H1 (cell line): ENCODE measurements around the gene RNF128.

Experiments used
- ATF3 ChIP-seq: IDR thresholded peaks from 2 replicates; pipeline ENCODE4 v1.6.1; 2011; ENCODE audit warnings: low read depth, mild to moderate bottlenecking, low read length; ENCODE audit not compliant: insufficient read depth
- CTCF ChIP-seq, 3 experiments: IDR thresholded peaks; 1 replicate in 2 of 3; 2 replicates in 1 of 3; pipeline versions ENCODE4 v1.5.1 to v1.6.1; 2011; ENCODE audit warnings: low read length in 3 of 3, mild to moderate bottlenecking in 3 of 3, inconsistent platforms in 2 of 3, low read depth in 1 of 3, moderate library complexity in 1 of 3; ENCODE audit not compliant: insufficient read depth in 1 of 3; ENCODE audit errors: control extremely low read depth in 1 of 3
- EZH2 ChIP-seq: fragments of 200-600 bp; sonication (generic); IDR thresholded peaks from 2 replicates; pipeline ENCODE4 v1.7.1; 2012; ENCODE audit warnings: low read depth, mild to moderate bottlenecking, moderate library complexity, low read length, inconsistent platforms; ENCODE audit not compliant: severe bottlenecking
- JUN ChIP-seq: IDR thresholded peaks from 2 replicates; pipeline ENCODE4 v1.6.1; 2011; ENCODE audit warnings: low read depth, mild to moderate bottlenecking, improper control_type of control experiment, low read length
- JUND ChIP-seq: IDR thresholded peaks from 2 replicates; pipeline ENCODE4 v1.6.1; 2011; ENCODE audit warnings: mild to moderate bottlenecking, improper control_type of control experiment, low read length
- KDM1A ChIP-seq: fragments of 200-600, 300-600 bp; sonication (generic); IDR thresholded peaks from 2 replicates; pipeline ENCODE4 v1.7.1; 2016; ENCODE audit warnings: mild to moderate bottlenecking, low read length, borderline replicate concordance
- KDM5A ChIP-seq: fragments of 200-600 bp; IDR thresholded peaks from 2 replicates; pipeline ENCODE4 v1.7.1; 2012; ENCODE audit warnings: mild to moderate bottlenecking, low read length, inconsistent platforms, mixed read lengths
- MAFK ChIP-seq: IDR thresholded peaks from 2 replicates; pipeline ENCODE4 v1.6.1; 2012; ENCODE audit warnings: low read depth, mild to moderate bottlenecking, improper control_type of control experiment, low read length
- MAX ChIP-seq: IDR thresholded peaks from 2 replicates; pipeline ENCODE4 v1.6.1; 2012; ENCODE audit warnings: inconsistent platforms
- POLR2A ChIP-seq, 2 experiments: IDR thresholded peaks; 1 replicate in 1 of 2; 2 replicates in 1 of 2; pipeline ENCODE4 v1.6.1; 2011; ENCODE audit warnings: low read depth in 2 of 2, low read length in 2 of 2, mild to moderate bottlenecking in 2 of 2; ENCODE audit errors: control extremely low read depth in 1 of 2
- RFX5 ChIP-seq: IDR thresholded peaks from 2 replicates; pipeline ENCODE4 v1.6.1; 2011; ENCODE audit warnings: low read depth, low read length, improper control_type of control experiment, borderline replicate concordance
- SP2 ChIP-seq: IDR thresholded peaks from 2 replicates; pipeline ENCODE4 v1.6.1; 2012; ENCODE audit warnings: mild to moderate bottlenecking, low read length, inconsistent platforms
- TBP ChIP-seq: IDR thresholded peaks from 2 replicates; pipeline ENCODE4 v1.6.1; 2011; ENCODE audit warnings: low read depth, low read length, improper control_type of control experiment
- ZNF274 ChIP-seq: IDR thresholded peaks from 2 replicates; pipeline ENCODE4 v1.7.0; 2012; ENCODE audit warnings: low read length, borderline replicate concordance; ENCODE audit errors: extremely low read depth

GRCh38 chrX:106680716-106681115 lies 45.8 kb upstream of the RNF128 start:
- TF ChIP-seq CTCF (IDR thresholded peaks at IDR 0.05; ENCODE audit: control extremely low read depth in 1 of 3, insufficient read depth in 1 of 3, low read depth in 1 of 3, low read length in 3 of 3) (no peak), POLR2A (IDR thresholded peaks at IDR 0.05; ENCODE audit: control extremely low read depth in 1 of 2, low read depth in 2 of 2, low read length in 2 of 2) (no peak), JUN (no peak), ZNF274 (no peak), JUND (no peak), MAX (no peak), RFX5 (no peak), TBP (no peak), ATF3 (no peak), EZH2 (no peak), KDM5A (no peak), MAFK (no peak), SP2 (no peak), KDM1A (no peak)
